Neural cell (in vitro differentiated cells): ENCODE measurements around the gene PARVG.

Source experiments
- POLR2AphosphoS5 ChIP-seq: IDR thresholded peaks from 2 replicates; pipeline ENCODE4 v1.6.1; 2012
- TF ChIP-seq, protein P1 (sequence below): fragments of 450-650 bp; IDR thresholded peaks from 2 replicates; pipeline ENCODE4 v1.5.1; 2014; ENCODE audit warnings: antibody characterized with exemption, mild to moderate bottlenecking, moderate library complexity; ENCODE audit not compliant: poor library complexity, severe bottlenecking

DNA sequence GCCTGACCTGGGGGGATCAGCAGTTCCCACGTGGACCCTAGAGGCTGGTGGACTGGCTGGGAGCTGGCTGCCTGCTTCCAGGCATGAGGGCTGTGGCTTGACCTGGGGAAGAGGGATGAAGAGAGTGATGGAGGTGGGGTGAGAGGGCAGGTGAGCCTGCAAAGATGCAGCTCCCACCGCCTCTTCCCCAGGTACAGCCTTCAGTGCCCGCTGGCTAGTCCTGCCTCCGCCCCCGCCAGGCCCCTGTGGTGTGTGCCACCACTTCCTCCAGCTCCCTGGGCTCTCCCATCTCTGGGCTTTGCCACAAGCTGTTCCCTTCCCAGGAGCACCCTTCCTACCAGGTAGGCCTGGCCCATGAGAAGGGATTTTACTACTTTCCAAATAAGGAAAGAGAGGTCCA, 19.1 kb downstream of the PARVG start:
- TF ChIP-seq, protein P1, sequence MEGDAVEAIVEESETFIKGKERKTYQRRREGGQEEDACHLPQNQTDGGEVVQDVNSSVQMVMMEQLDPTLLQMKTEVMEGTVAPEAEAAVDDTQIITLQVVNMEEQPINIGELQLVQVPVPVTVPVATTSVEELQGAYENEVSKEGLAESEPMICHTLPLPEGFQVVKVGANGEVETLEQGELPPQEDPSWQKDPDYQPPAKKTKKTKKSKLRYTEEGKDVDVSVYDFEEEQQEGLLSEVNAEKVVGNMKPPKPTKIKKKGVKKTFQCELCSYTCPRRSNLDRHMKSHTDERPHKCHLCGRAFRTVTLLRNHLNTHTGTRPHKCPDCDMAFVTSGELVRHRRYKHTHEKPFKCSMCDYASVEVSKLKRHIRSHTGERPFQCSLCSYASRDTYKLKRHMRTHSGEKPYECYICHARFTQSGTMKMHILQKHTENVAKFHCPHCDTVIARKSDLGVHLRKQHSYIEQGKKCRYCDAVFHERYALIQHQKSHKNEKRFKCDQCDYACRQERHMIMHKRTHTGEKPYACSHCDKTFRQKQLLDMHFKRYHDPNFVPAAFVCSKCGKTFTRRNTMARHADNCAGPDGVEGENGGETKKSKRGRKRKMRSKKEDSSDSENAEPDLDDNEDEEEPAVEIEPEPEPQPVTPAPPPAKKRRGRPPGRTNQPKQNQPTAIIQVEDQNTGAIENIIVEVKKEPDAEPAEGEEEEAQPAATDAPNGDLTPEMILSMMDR, result no peak
- TF ChIP-seq POLR2AphosphoS5, result no peak
